Activated T-cell treated with anti-CD3 and anti-CD28 coated beads for 24 hours (primary cell): Measurements from ENCODE around the gene PDE6D.
"Not testable (repeated sequence)": the region's sequence is repeated elsewhere in the genome, so short reads cannot be mapped to it uniquely, and the experiment has no call there.

Experiments used
- DNase-seq: peaks from one replicate; pipeline ENCODE4 v3.0.0-alpha.2; 2020; ENCODE audit warnings: low read depth

Gene PDE6D

GRCh38 chr2:231769170-231770136, 11.6 kb downstream of the PDE6D start:
- no peak for DNase-seq

GRCh38 chr2:231765496-231765929, 15.6 kb downstream of the PDE6D start:
- no peak for DNase-seq

- DNase-seq, result no peak
These were observed 16.3 kb downstream of the PDE6D start for GRCh38 chr2:231764760-231765159.

GRCh38 chr2:231764124-231764523, 17.0 kb downstream of the PDE6D start:
- no peak for DNase-seq

- DNase-seq, result no peak
These were observed 19.3 kb downstream of the PDE6D start for GRCh38 chr2:231761735-231762134.

- no peak for DNase-seq
These were observed 29.0 kb downstream of the PDE6D start for GRCh38 chr2:231752061-231752460.

- no peak for DNase-seq
These were observed 29.9 kb downstream of the PDE6D start for GRCh38 chr2:231751042-231751815.

- DNase-seq, result not testable (repeated sequence)
These were observed 32.1 kb downstream of the PDE6D start for GRCh38 chr2:231749016-231749415.

- DNase-seq, result not testable (repeated sequence)
These were observed 32.8 kb downstream of the PDE6D start for GRCh38 chr2:231748153-231748896.

- no peak for DNase-seq
These were observed 35.6 kb downstream of the PDE6D start for GRCh38 chr2:231745303-231746038.

GRCh38 chr2:231743376-231744116, 37.5 kb downstream of the PDE6D start:
- DNase-seq, result no peak

- DNase-seq, result no peak
These were observed 43.3 kb downstream of the PDE6D start for GRCh38 chr2:231737761-231738160.

GRCh38 chr2:231732604-231733003, 48.5 kb downstream of the PDE6D start:
- DNase-seq, result no peak

GRCh38 chr2:231727621-231728020, 53.5 kb downstream of the PDE6D start:
- no peak for DNase-seq

- no peak for DNase-seq
These were observed 54.8 kb downstream of the PDE6D start for GRCh38 chr2:231726276-231726675.

GRCh38 chr2:231725476-231725875, 55.6 kb downstream of the PDE6D start:
- no peak for DNase-seq

GRCh38 chr2:231722721-231723307, 58.3 kb downstream of the PDE6D start:
- no peak for DNase-seq

GRCh38 chr2:231720987-231721966, 59.8 kb downstream of the PDE6D start:
- DNase-seq, result no peak
